Measurements from ENCODE around the gene SORBS2.
A peak's percentile ranks its signal among the peaks of the same experiment; 100 is the strongest.
"Not testable (repeated sequence)": the region's sequence is repeated elsewhere in the genome, so short reads cannot be mapped to it uniquely, and the experiment has no call there.

The SORBS2 gene

DNA sequence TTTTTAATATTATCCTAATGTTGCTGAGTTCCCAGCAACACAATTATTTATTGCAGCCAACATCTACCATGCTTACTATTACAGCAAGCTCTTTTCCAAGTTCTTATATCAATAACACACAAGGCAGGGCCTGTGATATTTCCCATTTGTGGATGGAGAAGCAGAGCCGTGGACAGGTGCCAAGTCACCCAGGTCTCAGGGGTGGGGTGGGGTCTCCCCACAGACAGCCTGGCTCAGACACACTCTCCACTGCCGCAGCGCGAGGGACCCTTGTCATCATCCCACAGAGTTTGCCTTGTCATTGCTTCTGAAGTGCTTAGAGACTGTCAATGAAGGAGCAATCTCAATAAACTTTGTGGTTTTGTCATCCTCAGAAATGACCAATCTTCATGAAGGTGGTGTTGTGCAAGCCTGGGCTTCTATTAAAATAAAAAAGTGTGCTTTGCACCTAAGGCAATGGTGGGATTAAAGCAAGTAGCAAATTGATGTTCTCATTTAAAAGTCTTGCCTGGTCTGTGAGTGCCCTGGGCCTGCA lies 76.1 kb downstream of the SORBS2 start:
- DNase-seq: no peak

DNA sequence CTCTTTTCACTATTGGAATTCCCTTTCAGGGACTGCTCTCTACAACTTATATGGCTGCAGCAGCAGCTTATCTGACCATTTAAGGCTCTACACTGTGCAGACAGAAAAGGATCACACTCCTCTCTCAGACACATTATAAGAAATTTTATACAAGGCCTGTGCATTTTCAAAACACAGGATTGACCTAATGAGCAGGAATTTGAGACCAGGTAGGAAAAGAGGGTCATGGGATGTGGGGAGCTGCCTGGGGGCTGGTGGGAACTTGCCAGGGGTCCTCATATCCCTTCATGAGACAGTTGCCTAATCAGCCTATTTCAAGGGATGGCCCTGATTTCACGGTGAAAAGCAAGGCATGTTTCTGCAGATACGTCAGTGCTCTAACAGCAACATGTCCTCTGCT lies 77.1 kb downstream of the SORBS2 start:
- no peak for DNase-seq

DNA sequence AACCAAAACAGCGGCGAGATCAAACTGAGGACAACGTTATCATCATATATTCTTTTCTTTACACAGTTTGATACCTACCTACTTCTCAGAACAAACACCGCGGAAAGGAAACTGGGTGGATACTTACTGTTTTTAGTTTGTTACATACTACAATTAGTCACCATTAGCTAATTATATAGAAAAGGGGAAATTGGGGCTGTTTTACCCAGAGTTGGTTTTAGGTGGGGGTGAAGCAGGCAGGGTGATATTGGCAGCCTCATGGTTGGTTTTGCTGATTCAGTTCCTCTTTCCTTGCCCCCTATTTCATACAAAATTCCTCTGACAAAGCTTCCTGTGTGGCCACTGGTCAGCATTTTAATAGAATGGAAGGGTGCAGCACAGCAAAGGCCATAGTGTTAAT lies 77.8 kb downstream of the SORBS2 start:
- DNase-seq: no peak

DNA sequence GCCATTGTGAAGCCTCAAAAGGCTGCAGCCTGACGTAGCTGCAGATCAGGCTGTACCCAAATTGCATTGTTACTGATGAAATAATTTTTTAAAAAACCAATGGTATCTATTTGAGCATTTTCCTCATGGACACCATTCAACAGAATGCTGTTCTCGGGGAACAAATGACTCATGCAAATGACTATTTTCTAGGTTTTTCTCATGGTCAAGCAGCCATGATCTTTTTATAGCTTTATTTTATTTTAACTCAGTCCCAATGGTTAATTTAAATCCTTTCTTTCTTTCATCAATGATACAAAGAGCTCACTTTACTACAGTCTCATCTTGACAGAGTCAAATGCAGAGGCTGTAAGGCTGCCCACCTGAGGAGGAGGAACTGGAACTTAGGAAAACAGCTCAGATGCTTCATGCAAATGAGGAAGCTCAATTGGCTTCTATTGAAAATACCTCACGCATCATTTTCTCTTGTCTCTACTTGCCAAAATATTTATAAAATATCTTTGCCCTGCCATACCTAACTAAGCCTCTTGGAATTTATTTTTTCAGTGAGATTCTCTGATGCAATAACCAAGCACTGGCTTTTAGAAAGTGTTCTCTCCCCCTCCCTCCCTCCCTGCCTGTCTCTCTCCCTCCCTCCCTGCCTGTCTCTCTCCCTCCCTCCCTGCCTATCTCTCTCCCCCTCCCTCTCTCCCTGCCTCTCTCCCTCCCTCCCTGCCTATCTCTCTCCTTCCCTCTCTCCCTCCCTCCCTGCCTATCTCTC lies 81.0 kb downstream of the SORBS2 start:
- DNase-seq: no peak

DNA sequence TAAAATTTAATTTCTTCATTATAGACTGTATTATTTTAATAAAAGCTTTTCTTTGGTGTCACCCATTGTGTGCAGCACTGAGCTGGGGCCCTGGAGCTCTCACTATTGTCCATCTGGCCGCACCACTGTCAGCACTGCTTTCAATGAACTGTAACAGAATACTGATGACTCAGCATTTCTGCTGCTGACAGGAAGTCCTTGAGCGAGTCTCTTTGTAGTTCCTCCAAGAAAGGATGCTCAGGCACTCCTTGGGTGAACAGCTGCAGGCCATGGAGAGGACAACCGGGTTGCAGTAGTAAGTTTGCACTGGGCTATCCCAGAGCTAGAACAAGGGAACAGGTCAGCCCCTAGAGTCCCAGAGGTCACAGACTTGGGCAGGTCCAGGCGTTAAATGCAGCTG lies 81.6 kb downstream of the SORBS2 start:
- no peak for DNase-seq

DNA sequence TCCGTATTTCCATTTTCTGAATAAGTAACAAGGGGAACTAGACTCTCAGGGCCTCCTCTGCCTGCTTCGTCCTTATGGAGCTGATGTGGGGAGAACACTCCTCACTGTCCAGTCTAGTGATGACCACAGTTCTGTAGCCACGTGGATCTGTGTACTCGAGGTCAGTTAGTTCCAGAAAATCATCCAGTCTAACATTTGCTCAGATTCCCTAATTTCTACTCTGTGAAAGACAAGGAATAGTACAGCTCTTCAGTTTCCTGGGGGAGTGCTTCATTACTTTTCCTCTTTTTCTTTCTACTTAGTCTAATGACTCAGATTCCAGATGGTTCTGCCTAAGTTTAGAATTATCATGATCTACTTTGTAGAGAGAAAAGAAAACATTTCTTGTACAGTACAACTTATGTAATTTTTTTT lies 82.6 kb downstream of the SORBS2 start:
- DNase-seq: no peak

DNA sequence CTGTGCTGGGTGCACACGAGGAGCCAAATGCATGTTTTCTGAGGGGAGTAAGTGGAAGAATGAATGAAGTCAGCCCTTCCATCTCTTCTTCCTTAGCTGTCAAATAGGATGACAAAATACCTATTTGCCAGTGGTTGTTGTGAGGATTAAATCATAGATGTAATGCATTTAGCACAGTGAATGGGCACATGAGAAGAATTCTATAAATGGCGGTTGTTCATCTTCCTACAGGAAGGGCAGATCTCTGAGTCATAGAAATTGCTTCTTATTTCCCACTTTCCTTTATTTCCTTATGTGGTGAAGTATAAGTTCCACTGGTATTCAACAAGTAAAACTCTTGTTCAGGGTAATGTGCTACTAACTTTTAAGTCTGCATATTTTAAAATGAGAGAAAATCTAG lies 83.1 kb downstream of the SORBS2 start:
- DNase-seq: no peak

DNA sequence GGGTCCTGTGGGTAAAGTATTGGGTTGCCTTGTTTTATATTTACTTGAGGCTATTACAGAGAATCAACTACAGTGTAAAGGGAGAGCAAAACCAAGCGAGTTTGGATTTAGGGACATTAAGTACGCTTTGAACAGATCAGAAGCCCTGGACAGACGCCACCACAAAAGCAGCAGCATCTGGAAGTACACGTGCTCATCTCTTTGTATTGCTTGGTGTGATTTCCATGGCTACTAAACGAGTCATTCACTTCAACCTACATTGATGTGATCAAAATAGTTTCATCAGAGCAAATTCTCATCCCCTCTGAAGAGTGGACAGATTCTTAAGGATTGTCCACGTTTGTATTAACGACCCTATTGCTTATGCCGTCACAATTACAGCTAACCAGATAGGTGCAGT lies 85.1 kb downstream of the SORBS2 start:
- DNase-seq: peak; percentile 54

DNA sequence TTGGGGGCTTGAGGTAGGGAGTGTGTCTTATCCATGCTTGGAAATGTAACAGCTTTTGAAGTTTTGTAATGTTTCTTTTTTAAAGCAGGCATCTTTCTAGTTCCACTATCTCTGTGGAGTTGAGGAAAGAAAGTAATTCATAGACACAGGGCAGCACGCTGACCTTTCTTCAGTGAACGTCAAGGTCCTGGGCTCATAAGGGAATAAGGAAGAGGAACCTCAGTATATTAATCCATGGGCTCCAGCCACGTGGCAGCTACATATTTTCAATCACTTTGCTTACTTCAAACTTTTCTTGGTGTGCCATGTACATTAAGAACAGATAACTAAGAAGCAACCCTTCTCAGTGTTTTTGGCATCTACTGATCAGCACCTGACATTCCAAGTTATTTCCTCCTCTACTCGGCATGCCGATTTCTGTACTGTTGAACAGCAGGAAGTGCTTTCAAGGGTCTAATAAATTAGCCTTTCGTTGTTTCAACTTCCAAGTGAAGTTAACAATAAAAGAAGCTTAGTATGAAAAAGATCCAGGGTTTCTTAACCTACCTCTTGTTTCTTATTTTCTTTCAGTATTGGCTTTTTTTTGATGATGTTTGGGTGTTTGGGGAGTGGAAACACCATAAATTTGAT lies 88.2 kb downstream of the SORBS2 start:
- no peak for DNase-seq

DNA sequence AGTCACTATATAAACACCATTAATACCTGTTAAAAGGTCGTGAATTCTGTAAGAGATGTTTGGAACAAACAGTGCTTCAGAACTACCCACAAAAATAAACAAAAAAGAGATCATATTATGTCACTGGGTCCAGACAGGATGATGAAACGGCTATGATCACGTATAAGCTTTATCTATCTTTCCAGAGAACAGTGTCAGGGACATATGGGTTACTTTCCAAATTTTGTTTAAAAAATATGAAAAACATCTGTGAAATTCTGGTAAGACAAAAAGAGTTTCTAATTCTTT lies 90.0 kb downstream of the SORBS2 start:
- DNase-seq: no peak

DNA sequence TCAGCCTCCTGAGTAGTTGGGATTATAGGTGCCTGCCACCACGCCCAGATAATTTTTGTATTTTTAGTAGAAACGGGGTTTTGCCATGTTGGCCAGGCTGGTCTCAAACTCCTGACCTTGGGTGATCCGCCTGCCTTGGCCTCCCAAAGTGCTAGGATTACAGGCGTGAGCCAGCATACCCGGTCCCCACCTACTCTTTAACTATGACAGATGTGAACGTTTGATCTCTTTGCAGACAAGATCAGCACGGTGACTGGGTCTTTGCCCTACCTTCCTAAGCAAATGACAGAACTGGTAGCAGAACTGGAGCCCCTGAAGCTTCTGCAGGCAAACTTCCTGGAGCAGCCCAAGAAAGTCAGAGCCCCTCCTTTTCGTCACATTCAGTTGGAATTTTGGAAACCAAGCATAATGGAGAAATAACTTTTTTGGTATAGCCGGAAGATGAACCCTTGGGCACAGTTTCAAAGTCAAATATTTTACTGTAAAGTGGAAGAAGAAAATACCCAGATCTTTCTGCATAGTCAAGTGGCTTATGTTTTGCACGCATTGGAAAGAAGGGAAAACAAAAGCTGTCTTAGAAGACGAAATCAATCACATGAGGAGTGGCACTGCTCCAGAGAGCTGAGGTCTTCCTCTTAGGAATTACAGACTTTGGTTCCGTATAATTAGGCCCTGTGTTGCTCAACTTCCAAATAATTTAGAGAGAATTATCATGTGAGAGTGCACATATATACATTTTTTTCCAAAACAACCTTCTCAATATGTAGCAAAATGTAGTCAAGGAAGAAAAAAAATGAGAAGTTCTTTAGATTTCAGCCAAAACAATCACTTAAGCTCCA lies 90.6 kb downstream of the SORBS2 start:
- DNase-seq: no peak

DNA sequence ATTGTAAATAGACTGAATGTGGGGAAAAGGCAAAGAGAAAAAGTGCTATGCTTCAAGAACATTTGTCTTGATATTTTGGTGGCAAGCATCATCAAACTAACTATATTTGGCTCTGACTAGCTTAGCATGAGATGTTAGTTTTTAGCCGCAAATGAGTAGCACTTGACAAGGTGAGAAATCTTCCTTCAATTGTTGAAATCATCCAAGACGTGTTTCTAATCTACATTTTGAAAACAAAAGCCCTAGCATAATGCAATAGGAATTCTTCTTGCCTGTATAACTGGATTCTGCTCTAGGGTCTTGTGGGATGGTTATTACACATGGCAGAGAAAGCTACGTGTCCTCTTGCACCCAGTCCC lies 92.5 kb downstream of the SORBS2 start:
- no peak for DNase-seq

DNA sequence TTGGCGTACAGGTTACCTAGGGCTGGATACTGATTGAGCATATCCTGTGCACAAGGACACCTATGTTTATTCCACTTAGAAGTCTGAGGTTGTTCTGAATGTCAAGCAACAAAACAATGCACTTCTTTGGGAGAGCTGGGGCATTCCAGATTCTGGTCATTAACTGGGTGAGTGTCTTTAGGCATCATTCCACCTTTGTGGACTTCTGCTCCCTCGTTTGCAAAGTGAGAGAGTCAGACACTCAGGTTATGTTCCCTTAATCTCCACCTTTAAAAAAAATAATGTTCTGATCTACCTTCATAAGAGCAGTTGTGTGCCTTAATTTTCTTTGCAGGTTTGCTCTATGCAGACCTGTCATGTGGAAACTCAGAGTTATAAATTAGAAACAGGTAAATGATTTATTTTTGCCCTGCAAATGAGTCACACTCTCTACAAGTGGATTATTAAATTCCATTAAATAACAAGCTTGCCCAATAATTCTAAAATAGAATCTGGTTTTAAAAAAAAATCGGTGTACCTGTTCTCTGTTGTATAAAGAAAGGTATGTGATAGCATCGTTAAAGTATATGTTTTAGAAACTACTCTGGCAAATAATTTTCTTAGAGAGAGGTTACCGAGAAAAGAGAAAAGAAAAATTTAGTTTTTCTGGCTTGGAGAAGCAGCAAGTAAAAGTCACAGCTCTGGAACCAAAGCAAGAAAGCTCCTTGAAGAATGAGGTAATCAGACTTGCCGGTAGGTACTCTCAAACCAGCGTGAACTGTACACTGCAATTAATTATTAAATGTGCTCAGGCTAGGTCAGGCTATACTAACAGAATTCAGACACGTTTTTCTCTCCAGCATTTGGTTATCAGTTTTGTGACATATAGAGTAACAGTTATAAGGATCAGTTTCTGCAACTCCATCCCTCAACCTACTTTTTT lies 93.2 kb downstream of the SORBS2 start:
- no peak for DNase-seq

DNA sequence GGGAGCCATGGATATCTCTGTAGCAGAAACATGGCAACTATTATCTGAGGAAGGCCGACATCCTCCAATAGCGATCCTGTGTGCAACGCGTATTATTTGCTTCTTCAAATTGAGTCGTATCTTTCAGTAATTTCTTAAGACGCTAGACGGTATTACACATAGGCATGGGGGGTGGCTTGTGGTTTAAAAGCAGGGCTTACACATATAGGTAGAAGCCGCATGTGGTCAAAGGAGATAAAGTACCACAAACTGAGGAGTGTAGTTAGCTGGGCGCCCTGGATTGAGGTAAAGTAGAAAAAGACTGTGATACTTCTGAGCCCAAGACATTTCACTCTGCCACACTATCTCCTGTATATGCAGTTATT lies 94.6 kb downstream of the SORBS2 start:
- DNase-seq: no peak

DNA sequence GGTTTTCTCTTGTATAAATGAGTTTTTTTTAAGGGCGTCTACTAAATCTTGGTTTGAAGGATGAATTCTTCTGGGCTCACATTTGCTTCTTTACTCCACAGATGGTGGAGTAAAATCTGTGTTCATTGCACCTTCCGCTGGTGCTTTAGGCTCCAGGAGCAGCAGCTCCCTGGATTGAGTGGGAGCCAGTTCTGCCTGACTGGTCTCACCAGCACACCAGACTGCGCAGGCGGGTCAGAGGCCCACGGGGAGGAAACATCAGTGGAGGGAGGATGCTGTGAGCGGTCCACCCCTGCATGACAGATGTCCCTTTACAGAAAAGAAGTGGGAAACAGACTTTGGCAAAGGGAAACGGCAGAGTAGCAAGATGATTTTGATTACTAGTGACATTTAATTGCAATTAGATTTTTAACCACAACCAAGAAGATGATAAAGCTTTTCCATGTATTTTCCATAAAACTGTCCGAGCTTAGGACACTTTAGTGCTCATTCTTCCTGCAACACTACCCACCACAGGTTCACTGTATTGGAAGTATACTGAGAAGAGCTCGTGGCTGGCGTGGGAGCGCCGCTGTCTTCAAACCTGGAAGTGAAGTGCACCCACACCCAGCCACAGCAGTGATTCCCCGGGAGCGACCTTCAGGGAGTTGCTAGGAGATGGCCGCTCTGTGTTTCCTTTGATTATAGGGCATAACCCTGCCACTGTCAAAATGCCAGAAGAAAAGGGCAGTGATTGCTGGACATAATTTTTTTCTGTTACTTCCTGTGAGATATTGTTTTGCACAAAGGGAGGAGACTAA lies 95.2 kb downstream of the SORBS2 start:
- DNase-seq: peak; percentile 80

DNA sequence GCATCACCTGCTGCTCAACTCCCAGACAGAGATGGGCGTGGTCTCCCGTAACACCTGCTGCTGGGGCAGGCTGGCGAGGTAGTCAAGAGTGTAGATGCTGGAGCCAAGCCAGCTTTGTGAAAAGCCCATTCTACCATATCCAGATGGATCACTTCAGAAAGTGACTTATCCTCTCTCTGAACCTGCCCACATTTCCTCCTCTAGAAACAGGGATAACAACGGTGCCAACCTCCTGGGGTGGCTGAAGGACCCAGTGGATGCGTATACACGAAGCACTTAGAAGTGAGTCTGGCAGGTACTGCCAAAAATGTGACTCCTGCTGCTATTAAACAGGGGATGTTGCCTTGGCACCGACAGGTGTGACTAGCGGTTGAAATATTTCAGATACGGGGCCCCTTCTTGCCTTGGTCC lies 95.8 kb downstream of the SORBS2 start:
- peak; percentile 95 for DNase-seq

DNA sequence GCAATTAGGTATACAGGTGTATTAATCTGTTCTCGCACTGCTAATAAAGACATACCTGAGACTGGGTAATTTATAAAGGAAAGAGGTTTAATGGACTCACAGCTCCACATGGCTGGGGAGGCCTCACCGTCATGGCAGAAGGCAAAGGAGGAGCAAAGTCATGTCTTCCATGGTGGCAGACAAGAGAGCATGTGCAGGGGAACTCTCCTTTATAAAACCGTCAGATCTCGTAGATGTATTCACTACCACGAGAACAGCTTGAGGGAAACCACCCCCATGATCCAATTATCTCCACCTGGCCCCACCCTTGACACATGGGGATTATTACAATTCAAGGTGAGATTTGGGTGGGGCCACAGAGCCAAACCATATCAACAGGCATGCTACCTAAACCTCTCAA lies 97.5 kb downstream of the SORBS2 start:
- DNase-seq: not testable (repeated sequence)

DNA sequence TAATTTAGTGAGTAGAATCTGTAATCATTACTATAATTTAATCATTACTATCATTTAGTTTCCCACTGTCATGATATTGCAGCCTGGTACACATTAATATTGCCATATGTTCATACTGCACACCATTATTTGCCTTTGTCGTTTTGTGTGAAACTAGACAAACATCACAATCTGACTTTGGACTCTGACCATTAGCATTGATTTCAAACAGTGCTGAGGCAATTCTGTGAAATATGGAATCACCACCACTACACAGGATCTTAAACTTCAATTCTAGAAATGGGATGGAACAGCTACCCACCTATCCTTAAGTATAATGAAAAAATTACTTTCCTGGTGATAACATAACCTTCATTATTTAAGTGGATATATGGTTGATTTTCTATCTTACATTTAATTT lies 98.3 kb downstream of the SORBS2 start:
- no peak for DNase-seq

DNA sequence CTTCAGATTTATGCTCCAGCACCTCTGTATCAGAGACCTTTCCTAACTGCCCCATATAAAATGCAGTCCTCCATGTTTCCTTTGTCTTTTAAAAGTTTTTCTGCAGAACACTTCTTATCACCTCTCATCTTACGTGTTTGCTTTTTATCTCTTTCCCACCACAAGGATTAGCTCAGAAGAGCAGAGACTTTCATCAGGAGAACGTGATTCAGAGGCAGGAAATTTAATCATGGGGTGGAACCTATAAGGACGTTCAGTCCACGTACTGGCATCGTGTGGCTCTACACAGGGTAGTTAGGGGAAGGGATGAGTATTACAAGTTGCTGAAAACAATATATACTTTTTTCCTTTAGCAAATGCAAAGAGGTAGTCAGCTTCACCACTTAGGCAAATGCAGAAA lies 98.7 kb downstream of the SORBS2 start:
- no peak for DNase-seq

DNA sequence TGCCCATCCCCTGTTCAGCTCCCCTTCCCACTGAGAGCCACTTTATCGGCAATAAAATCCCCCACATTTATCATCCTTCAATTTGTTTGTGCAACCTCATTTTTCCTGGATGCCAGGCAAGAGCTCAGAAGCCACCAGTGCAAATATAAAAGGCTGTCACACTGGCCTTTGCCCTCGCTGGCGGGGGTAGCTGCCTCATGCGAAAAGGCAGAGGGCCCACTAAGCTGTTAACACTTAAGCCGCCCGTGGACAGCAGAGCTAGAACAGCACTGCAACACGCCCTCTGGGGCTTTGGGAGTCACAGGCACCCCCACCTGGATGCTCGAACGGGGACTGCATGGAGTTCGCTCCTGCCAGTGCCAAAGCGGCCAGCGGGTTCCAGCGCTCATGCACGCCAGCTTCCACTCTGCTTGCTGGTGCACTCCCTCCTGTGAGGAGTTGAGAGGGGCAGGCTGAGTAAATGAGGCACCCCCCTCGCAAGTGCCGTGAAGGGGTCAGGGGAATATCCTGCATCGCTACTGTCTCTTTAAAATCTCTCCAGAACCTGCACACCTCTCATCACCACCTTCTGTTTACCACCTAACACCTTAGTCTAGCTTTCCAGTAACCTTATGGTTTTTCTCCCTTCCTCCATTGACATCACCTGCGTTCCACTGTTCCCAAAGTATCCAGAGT lies 99.5 kb downstream of the SORBS2 start:
- no peak for DNase-seq

DNA sequence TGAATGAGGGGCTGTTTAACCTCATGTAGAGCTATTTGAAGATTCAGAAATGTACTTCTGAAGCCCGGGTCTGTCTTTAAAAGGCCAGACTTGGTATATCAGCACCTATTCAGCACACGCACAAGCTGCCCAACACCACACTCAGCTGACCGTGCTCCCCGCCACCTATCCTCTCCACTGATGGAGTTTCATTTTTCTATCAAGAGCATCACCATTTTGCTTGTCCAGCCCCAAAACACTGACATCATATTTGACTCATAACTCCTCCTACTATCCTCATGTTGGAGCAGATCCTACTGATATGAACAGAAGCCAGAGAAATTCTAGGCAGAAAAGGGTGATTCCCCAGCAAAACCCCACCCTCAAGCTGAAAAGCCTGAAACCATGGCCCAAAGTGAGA lies 100.3 kb downstream of the SORBS2 start:
- DNase-seq: no peak

Measured in NCI-H1092 (cell line).